ENCODE measurements around the gene KDM3A. TPM values are rescaled to one million over a fixed set of nuclear protein-coding genes. Genes with fewer than 3 reads are reported as not detected.

Gene KDM3A
- total RNA-seq, 1 experiment from 2014 or later, result 52.6 TPM

- peaks cover 9 to 21% of the 10 kb centered on the region in 2 experiments for H3K4me1 ChIP-seq (ENCODE audit: control insufficient read depth in 1 of 2, insufficient read depth in 2 of 2, low read length in 2 of 2)
- H3K9ac ChIP-seq (ENCODE audit: low read length), result peak overlapping the region; percentile 68
- DNase-seq (ENCODE audit: low read depth, low spot score) (no peak), ATAC-seq (peak; percentile 24)
- H2AFZ ChIP-seq (ENCODE audit: low read depth, low read length, poor library complexity, severe bottlenecking), result no peak overlapping the region
- peak overlapping the region; percentile 64 to 69 for H3K4me3 ChIP-seq (replicated peaks in 1 of 2; ENCODE audit: low read depth in 1 of 2, low read length in 2 of 2)
- no peaks in the 10 kb centered on the region for H3K9me2 ChIP-seq (ENCODE audit: insufficient read depth)
- no peaks in the 10 kb centered on the region for H3K27me3 ChIP-seq (ENCODE audit: insufficient read depth, low read length)
- POLR2A ChIA-PET, result interaction anchor here (1.1 to 1.9 kb wide), 2 partner anchors 120 to 247 kb away, joined by 3 to 8 read pairs; partner anchors contain the start of gene IMMT
- intact Hi-C loops (cut with micrococcal nuclease), result loop anchor here (5.0 kb wide), 3 partner anchors 120 to 245 kb away; partner anchors contain the start of genes CHMP3, IMMT, MRPL35 and RNF103
- CTCF ChIA-PET, result interaction anchor here (0.6 to 1.2 kb wide), 2 partner anchors 46 to 58 kb away, joined by 4 to 5 read pairs; no protein-coding TSS in a partner anchor
- RAD21 ChIA-PET (ENCODE audit: low non-redundant PET in 1 of 2, low total read pairs in 2 of 2, uncharacterized antibody in 2 of 2, unreplicated experiment in 2 of 2), result interaction anchor here (0.6 kb wide), 2 partner anchors 45 to 46 kb away, joined by 3 to 5 read pairs; no protein-coding TSS in a partner anchor
- no peak for TF ChIP-seq ATF3 (IDR thresholded peaks at IDR 0.05)
- TF ChIP-seq TCF7L2 (IDR thresholded peaks at IDR 0.05; ENCODE audit: borderline replicate concordance, extremely low read depth, insufficient read depth, insufficient read length), result peak; percentile 5
- TF ChIP-seq SP1 (IDR thresholded peaks at IDR 0.05; ENCODE audit: low read depth), result 0 out of 2 replicates have a peak, but pooled peaks have one; percentile 3
- peaks cover 51% of the 10 kb centered on the region for H3K79me2 ChIP-seq (ENCODE audit: insufficient read depth, low read length)
- no TSS peak for BruUV-seq (replicated peaks)
- no peaks in the 10 kb centered on the region for H4K20me1 ChIP-seq (ENCODE audit: insufficient read depth)
- peaks cover 0 to 2% of the 10 kb centered on the region in 2 experiments; a peak in 1 of 4 replicates for H3K36me3 ChIP-seq (ENCODE audit: control insufficient read depth in 1 of 2, insufficient read depth in 2 of 2, low read length in 2 of 2)
- peak overlapping the region; percentile 64 for H3K27ac ChIP-seq (ENCODE audit: low read depth, low read length)
- peak overlapping the region; percentile 83 for H3K4me2 ChIP-seq (ENCODE audit: low read length)
- peaks cover 0 to 10% of the 10 kb centered on the region in 2 experiments; a peak in 2 of 4 replicates for H3K9me3 ChIP-seq (ENCODE audit: control insufficient read depth in 1 of 2, insufficient read depth in 1 of 2, low read depth in 1 of 2, low read length in 2 of 2)
Observed at GRCh38 chr2:86441882-86442641, 891 bp downstream of the KDM3A start.

- H3K27ac ChIP-seq (ENCODE audit: low read depth, low read length), result peak overlapping the region; percentile 64; the same call in 1 of the 2 replicates
- BruUV-seq (replicated peaks), result no TSS peak
- ChIA-PET CTCF (interaction anchor here (1.2 kb wide), 1 partner anchor 46 kb away, joined by 5 read pairs; no protein-coding TSS in a partner anchor), RAD21 (ENCODE audit: low non-redundant PET in 1 of 2, low total read pairs in 2 of 2, uncharacterized antibody in 2 of 2, unreplicated experiment in 2 of 2) (no interaction called here), POLR2A (interaction anchor here (1.1 kb wide), 1 partner anchor 120 kb away, joined by 3 read pairs; no protein-coding TSS in a partner anchor)
- peak; percentile 65 for DNase-seq (ENCODE audit: low read depth, low spot score)
- peaks cover 0 to 4% of the 10 kb centered on the region in 2 experiments; a peak in 2 of 4 replicates for H3K9me3 ChIP-seq (ENCODE audit: control insufficient read depth in 1 of 2, insufficient read depth in 1 of 2, low read depth in 1 of 2, low read length in 2 of 2)
- no peak overlapping the region for H2AFZ ChIP-seq (ENCODE audit: low read depth, low read length, poor library complexity, severe bottlenecking)
- peak; percentile 68 for ATAC-seq
- H3K4me3 ChIP-seq (replicated peaks in 1 of 2; ENCODE audit: low read depth in 1 of 2, low read length in 2 of 2), result peak overlapping the region; percentile 64 to 69
- H3K4me2 ChIP-seq (ENCODE audit: low read length), result peak overlapping the region; percentile 83
- intact Hi-C loops (cut with micrococcal nuclease), result loop anchor here (5.0 kb wide), 3 partner anchors 120 to 245 kb away; partner anchors contain the start of genes CHMP3, IMMT, MRPL35 and RNF103
- peaks cover 0 to 2% of the 10 kb centered on the region in 2 experiments; a peak in 1 of 4 replicates for H3K36me3 ChIP-seq (ENCODE audit: control insufficient read depth in 1 of 2, insufficient read depth in 2 of 2, low read length in 2 of 2)
- H3K79me2 ChIP-seq (ENCODE audit: insufficient read depth, low read length), result peaks cover 57% of the 10 kb centered on the region
- H4K20me1 ChIP-seq (ENCODE audit: insufficient read depth), result no peaks in the 10 kb centered on the region; the same call in 1 of the 2 replicates
- H3K4me1 ChIP-seq (ENCODE audit: control insufficient read depth in 1 of 2, insufficient read depth in 2 of 2, low read length in 2 of 2), result peaks cover 9 to 21% of the 10 kb centered on the region in 2 experiments
- H3K9me2 ChIP-seq (ENCODE audit: insufficient read depth), result no peaks in the 10 kb centered on the region
- peak overlapping the region; percentile 68 for H3K9ac ChIP-seq (ENCODE audit: low read length)
- peak; percentile 20; the same call in 1 of the 2 replicates for TF ChIP-seq EGR1 (IDR thresholded peaks at IDR 0.05; ENCODE audit: low read depth)
- no peak for TF ChIP-seq RAD21 (IDR thresholded peaks at IDR 0.05; ENCODE audit: low read depth)
- no peak for TF ChIP-seq REST (IDR thresholded peaks at IDR 0.05; ENCODE audit: low read depth)
- TF ChIP-seq TCF7L2 (IDR thresholded peaks at IDR 0.05; ENCODE audit: borderline replicate concordance, extremely low read depth, insufficient read depth, insufficient read length), result peak; percentile 56
- peak; percentile 100 for TF ChIP-seq SRF (IDR thresholded peaks at IDR 0.05; ENCODE audit: low read depth)
- TF ChIP-seq ZNF274 (IDR thresholded peaks at IDR 0.05; ENCODE audit: low read depth, low read length), result no peak
- no peak for TF ChIP-seq SP1 (IDR thresholded peaks at IDR 0.05; ENCODE audit: low read depth)
- H3K27me3 ChIP-seq (ENCODE audit: insufficient read depth, low read length), result no peaks in the 10 kb centered on the region
Observed at GRCh38 chr2:86442642-86443005, 1.5 kb downstream of the KDM3A start.
